Prostate gland (tissue), 2 donors: ENCODE measurements around the gene HOXA13. TPM values are rescaled to one million over a fixed set of nuclear protein-coding genes. Genes with fewer than 3 reads are reported as not detected.

Source experiments
- DNase-seq: peaks from one replicate; pipeline ENCODE4 v3.0.0-alpha.2; 2019; ENCODE audit warnings: low spot score
- H3K27ac ChIP-seq, 2 donors: fragments of 200-600 bp; sonication (generic); 2 replicates each; pipeline ENCODE4 v1.5.1; 2017 to 2019
- H3K27me3 ChIP-seq: fragments of 200-600 bp; sonication (generic); replicated peaks from 2 replicates; pipeline ENCODE4 v1.5.1; 2019; ENCODE audit not compliant: insufficient read depth
- H3K36me3 ChIP-seq, 2 donors: fragments of 200-600 bp; sonication (generic); 1 replicate in 1 of 2; 2 replicates in 1 of 2; pipeline versions ENCODE4 v1.5.1 to v1.8.1; 2017 to 2019
- H3K4me1 ChIP-seq: fragments of 200-600 bp; sonication (generic); replicated peaks from 2 replicates; pipeline ENCODE4 v1.5.1; 2019
- H3K4me3 ChIP-seq, 2 donors: fragments of 200-600 bp; sonication (generic); 2 replicates each; pipeline ENCODE4 v1.5.1; 2017 to 2019
- H3K9me3 ChIP-seq: fragments of 200-600 bp; sonication (generic); 2 replicates; pipeline ENCODE4 v1.5.1; 2017
- POLR2A ChIP-seq: fragments of 450-650 bp; IDR thresholded peaks from one replicate; pipeline ENCODE4 v1.6.1; 2016; ENCODE audit warnings: antibody characterized with exemption, mild to moderate bottlenecking
- POLR2AphosphoS5 ChIP-seq: sonication (generic); formaldehyde crosslinking; IDR thresholded peaks from one replicate; pipeline ENCODE4 v1.6.1; 2017; ENCODE audit warnings: antibody characterized with exemption
- WGBS: methylation state at CpG from one replicate; pipeline ENCODE4 v1.1.5; 2018; 5-methylcytosine and 5-hydroxymethylcytosine counted together
- intact Hi-C: fragments of 100-400 bp; cut with DNase I; formaldehyde crosslinking; loops from one replicate; pipeline ENCODE4 v1.14.2; 2022
- total RNA-seq, 2 donors: library from RNA; depleted of rRNA; stranded (reverse); fragments of >200 nt; gene quantifications; one replicate each; pipeline ENCODE4 v1.1.0, GENCODE V29; 2016
- TF ChIP-seq, protein P1 (sequence below), 4 experiments: fragments of 200-600 bp in 2 of 4; fragments of 450-650 bp in 2 of 4; sonication (generic) in 2 of 4; IDR thresholded peaks; 1 replicate in 3 of 4; 2 replicates in 1 of 4; pipeline ENCODE4 v1.5.1; 2016 to 2019; ENCODE audit warnings: antibody characterized with exemption in 4 of 4, mild to moderate bottlenecking in 2 of 4, moderate library complexity in 2 of 4

HOXA13 gene
- total RNA-seq, 2 donors from 2014 or later: 19.1 to 50.4 TPM

DNA sequence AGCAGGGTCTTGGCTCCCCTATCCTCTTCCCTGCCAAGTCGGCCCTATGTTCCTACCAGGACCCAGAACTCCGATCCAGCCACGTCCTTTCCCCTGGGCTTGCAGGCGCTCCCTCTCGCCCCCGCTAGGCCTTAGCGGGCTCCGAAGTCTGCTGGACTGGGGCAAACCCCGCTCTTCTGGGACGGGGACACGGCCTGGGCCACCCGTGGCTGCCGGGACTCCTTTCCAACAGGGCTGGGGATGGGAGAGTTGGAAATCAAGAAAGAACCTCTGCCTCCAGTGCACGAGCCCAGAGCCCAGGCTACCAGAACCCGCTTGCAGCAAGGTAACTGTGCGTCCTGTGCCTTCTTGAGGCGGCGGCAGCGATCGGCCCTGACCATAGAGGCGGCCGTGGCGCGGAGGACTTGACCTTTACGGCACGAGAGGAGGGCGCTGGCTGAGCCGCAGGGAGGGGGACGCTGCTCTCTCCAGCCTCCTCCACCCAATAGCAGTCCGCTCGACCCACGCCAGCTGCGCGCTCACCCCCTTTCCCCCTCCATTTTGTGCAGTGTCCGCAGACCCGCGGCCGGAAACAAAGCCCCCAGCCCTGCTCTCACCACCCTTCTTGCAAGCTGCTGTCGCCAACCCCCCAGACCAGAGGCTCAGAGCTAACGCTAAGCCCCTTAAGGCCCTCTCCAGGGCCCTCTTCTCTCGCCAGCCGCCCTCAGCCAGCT, 7.9 kb downstream of the HOXA13 start:
- DNase-seq: peak; percentile 59
- 8% methylated on average over 42 of the region's 42 CpGs for WGBS
- intact Hi-C loops: no loop called here
- H3K36me3 ChIP-seq: no peaks in the 10 kb centered on the region
- peak; percentile 8 for TF ChIP-seq POLR2AphosphoS5
- TF ChIP-seq, protein P1, sequence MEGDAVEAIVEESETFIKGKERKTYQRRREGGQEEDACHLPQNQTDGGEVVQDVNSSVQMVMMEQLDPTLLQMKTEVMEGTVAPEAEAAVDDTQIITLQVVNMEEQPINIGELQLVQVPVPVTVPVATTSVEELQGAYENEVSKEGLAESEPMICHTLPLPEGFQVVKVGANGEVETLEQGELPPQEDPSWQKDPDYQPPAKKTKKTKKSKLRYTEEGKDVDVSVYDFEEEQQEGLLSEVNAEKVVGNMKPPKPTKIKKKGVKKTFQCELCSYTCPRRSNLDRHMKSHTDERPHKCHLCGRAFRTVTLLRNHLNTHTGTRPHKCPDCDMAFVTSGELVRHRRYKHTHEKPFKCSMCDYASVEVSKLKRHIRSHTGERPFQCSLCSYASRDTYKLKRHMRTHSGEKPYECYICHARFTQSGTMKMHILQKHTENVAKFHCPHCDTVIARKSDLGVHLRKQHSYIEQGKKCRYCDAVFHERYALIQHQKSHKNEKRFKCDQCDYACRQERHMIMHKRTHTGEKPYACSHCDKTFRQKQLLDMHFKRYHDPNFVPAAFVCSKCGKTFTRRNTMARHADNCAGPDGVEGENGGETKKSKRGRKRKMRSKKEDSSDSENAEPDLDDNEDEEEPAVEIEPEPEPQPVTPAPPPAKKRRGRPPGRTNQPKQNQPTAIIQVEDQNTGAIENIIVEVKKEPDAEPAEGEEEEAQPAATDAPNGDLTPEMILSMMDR (IDR thresholded peaks at IDR 0.05): peak in 2 of 4 experiments; percentile 5 to 18
- TF ChIP-seq POLR2A: peak; percentile 11
- H3K27me3 ChIP-seq: no peaks in the 10 kb centered on the region
- peak overlapping the region; percentile 96 to 97 for H3K27ac ChIP-seq
- peaks cover 16% of the 10 kb centered on the region for H3K4me1 ChIP-seq
- peak overlapping the region; percentile 76 to 81 for H3K4me3 ChIP-seq
- no peaks in the 10 kb centered on the region for H3K9me3 ChIP-seq

DNA sequence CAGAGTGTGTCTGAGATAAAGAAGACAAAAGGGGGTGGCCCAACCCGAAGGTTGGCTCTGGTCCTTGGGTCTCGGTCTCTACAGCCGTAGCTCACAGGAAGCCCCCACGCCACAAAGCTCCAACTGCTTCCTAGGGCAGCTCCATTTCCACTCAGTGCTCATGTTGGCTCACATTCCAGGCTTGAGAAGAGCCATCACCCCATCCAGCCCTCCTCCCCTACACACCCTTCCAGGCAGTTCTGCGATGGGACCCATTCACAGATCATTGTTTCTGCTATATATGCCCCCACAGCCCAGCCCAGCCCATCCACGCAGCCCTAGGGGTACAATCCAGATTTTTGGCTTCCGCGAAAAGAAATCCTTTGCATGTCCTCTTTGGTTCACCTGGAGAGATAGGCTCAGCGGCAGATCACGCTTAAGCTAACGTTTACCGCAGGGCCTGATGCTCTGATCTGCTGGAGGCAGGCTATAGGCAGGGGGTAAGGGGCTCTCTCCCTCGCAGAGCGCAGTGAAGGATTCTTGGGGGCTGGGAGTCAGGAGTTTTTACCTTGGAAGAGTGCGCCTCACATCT, 8.6 kb downstream of the HOXA13 start:
- intact Hi-C loops: no loop called here
- H3K36me3 ChIP-seq: no peaks in the 10 kb centered on the region
- H3K27ac ChIP-seq: peak overlapping the region; percentile 96 to 97
- WGBS: 20% methylated on average over 15 of the region's 15 CpGs
- DNase-seq: peak; percentile 33
- H3K4me1 ChIP-seq: peaks cover 16% of the 10 kb centered on the region
- no peaks in the 10 kb centered on the region for H3K9me3 ChIP-seq
- TF ChIP-seq POLR2AphosphoS5 (no peak), POLR2A (no peak)
- H3K27me3 ChIP-seq: no peaks in the 10 kb centered on the region
- peak overlapping the region; percentile 76 to 81 for H3K4me3 ChIP-seq

DNA sequence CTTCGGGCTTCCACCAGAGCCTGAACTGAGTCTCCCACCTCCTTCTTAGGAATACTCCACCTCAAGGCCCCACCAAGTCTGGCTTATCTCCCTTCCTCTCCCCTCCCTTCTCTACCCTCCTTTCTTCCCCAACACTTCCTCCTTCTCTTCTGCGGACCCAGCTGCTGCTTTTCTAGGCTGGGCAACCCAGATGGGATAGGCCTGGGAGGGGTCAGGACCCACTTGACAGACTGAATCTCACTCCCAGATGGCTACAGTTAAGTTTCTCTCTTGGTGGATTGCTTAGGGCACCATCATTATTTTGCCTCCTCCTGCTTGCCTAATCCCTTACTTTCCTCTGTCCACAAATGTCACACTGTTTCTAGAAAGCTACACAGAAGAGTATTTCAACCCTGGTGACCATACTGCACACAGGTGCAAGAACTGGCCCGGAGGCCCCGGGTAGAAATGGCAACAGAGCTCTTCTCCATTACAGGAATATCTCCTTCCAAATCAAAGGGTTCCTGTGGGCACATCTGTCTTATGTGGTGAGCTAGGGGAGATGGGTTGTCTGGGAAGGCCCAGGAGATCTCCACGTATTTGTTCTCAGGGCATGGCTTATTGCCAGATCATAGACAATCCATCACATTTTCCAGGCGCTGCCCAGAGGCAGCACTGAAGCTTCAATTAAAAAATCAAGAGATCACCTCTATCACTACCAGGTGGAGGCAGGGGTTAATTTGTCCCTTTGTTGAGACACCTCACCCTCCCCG, 9.7 kb downstream of the HOXA13 start:
- Histone ChIP-seq H3K9me3 (no peaks in the 10 kb centered on the region), H3K4me3 (peak overlapping the region in 1 of 2 donors; percentile 76), H3K27me3 (no peaks in the 10 kb centered on the region), H3K36me3 (no peaks in the 10 kb centered on the region), H3K4me1 (peaks cover 16% of the 10 kb centered on the region), H3K27ac (peak overlapping the region; percentile 96 to 97)
- no peak for TF ChIP-seq POLR2A
- no peak for TF ChIP-seq POLR2AphosphoS5
- TF ChIP-seq, protein P1 (IDR thresholded peaks at IDR 0.05): no peak
- 12% methylated on average over 7 of the region's 7 CpGs for WGBS
- DNase-seq: peak; percentile 27
- intact Hi-C loops: no loop called here

DNA sequence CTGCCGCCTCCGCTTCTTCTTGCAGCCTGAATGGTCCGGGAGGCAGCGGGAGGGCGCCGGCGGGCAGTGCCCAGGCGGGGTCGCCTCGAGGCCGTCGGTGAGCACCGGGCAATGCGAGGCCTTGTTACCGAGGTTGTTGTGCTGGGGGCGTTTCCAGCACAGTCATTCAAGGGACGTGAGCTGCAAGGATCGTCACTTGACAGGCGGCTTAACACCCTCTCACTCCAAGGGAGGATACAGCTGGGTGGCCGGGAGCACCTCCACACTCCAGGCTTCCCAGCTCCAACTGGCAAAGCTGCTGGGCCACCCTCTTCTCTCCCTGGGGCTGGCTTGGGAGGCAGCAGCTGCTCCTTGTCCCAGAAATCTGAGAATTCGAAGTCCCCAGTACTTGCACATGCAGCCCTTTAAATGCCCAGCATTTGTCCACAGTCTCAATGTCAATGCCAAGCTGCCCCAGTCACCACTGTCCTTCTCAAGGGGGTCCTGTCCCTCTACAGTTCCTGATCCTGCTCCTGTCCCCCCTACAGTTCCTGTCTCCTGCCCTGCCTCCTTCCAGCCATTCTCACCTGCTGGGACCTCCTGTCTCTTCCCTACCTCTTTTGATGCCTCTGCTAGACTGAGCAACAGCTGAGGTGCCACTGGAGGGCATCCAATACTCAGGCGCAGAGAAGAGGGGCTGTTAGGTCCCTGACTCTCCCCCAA, 10.4 kb downstream of the HOXA13 start:
- intact Hi-C loops: no loop called here
- WGBS: 14% methylated on average over 22 of the region's 22 CpGs
- peak; percentile 71 for DNase-seq

More for the DNA sequence above, 10.4 kb downstream of the HOXA13 start:
- H3K9me3 ChIP-seq: no peaks in the 10 kb centered on the region
- peak overlapping the region; percentile 35 to 90 for H3K4me3 ChIP-seq
- H3K36me3 ChIP-seq: no peaks in the 10 kb centered on the region
- TF ChIP-seq POLR2AphosphoS5: peak; percentile 45
- TF ChIP-seq, protein P1 (IDR thresholded peaks at IDR 0.05): no peak
- TF ChIP-seq POLR2A: peak; percentile 54
- no peaks in the 10 kb centered on the region for H3K27me3 ChIP-seq
- H3K4me1 ChIP-seq: peaks cover 16% of the 10 kb centered on the region
- peak overlapping the region; percentile 96 to 97 for H3K27ac ChIP-seq
